DMS153 treated with DMSO at 0.1 percent for 48 hours (cell line): ENCODE results near the gene AGER.
A peak's percentile ranks its signal among the peaks of the same experiment; 100 is the strongest.
"Not testable (repeated sequence)": the region's sequence is repeated elsewhere in the genome, so short reads cannot be mapped to it uniquely, and the experiment has no call there.

ENCODE experiments used
- DNase-seq: peaks from one replicate; lab custom pipeline; 2025; ENCODE audit not compliant: unreplicated experiment; lab: John Stamatoyannopoulos, UW

Gene AGER

DNA sequence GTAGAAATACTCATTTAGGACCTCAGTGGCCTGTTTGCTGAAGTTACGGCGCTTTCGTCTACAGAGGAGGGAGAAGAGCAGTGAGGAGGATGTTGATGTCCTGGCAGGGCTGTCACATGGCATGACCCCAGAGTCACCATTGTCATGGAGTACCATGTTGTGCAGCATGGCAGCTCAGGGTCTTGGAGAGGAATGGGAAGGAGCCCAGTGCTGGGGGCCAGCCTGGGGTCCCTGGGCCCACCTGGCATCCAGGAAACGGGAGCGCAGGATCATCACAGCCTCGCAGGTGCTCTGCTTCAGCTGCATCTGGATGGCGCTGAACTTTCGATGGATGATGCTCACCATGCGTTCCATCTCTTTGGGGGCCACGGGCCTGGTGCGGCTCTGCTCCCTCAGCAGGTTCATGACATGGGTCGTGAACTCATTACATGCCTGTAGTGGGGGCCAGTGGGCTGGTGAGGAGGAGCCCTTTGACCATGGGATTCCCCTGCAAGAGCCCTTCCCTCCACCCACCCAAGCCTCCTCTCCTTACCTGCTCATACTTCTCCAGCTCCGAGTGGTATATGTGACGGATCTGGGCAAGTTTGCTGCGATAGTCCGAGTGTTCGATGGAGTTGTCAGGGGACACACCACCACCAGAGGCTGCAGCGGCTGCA, 3.8 kb upstream of the AGER start:
- DNase-seq, result not testable (repeated sequence)

- no peak for DNase-seq
Observed at GRCh38 chr6:32187009-32187709, 3.1 kb upstream of the AGER start.

DNA sequence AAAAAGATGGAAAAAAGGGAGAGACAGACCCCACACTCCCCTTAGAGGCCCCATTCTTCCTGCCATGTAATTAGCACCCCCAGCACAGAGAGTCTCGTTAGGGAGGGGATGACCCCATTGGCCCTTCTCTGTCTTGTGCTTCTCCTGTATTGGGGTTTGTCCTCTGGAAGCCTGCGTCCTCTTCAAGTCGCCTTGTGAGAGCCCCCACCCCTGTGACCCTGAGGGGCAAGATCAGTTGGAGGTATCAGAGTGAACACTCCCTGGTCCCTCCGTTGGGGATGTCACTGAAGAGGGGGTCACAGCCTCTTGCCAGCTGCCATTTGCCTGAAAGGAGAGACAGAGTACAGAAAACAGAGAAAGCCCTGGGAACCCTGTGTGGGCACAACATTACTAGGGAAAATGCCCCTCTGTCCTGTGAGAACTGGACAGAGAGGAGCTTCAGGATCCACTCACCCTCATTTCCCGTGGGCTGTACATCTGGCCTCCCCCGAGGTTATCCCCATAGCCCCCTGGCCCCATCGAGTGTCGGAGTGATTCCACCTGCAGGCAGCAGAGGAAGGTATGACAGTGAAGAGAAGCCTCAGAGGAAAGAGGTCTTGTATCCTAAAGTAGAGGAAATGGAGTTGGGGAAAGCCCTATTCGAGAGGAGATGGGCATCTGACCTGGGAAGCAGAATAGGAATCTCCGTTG, 2.2 kb upstream of the AGER start:
- not testable (repeated sequence) for DNase-seq

DNA sequence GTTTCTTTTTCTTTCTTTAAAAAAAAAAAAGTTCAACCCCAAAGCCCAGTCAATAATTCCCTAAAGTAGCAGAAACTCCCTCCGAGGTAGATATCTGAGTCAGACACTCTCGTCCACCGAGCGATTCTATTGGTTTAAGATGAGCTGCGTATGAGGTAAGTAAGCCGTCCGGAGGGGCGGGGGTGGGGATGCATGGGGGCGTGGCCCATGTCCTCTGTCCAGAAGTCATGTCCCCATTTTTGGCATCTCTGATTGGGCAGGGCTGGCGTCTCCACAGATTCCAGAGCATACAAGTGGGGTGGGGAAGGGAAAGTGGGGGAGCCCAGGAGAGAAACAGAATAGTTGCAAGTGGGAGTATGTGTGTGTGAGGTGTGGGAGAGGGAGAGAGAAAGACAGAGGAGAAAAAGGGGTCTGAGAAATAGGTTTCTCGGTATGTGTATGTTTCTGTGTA, 1.7 kb upstream of the AGER start:
- not testable (repeated sequence) for DNase-seq

- DNase-seq, result no peak
Observed at GRCh38 chr6:32183483-32184083, 470 bp downstream of the AGER start.

GRCh38 chr6:32183030-32183429, 1.0 kb downstream of the AGER start:
- no peak for DNase-seq

DNA sequence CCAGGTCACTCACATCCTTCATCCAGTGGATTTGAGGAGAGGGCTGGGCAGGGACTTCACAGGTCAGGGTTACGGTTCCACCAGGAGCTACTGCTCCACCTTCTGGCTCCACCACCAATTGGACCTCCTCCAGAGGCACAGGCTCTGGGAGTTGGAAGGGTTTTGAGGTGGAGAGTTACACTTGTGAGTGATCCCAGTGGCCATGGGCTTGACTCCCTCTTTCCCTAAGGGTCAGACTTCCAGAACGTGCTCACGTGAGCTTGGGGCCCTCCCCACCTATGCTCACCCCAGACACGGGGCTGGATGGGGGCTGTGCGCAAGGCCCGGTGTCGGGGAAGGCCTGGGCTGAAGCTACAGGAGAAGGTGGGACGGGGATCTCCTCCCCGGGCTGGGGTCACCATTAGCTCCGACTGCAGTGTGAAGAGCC, 1.5 kb downstream of the AGER start:
- DNase-seq, result no peak

DNA sequence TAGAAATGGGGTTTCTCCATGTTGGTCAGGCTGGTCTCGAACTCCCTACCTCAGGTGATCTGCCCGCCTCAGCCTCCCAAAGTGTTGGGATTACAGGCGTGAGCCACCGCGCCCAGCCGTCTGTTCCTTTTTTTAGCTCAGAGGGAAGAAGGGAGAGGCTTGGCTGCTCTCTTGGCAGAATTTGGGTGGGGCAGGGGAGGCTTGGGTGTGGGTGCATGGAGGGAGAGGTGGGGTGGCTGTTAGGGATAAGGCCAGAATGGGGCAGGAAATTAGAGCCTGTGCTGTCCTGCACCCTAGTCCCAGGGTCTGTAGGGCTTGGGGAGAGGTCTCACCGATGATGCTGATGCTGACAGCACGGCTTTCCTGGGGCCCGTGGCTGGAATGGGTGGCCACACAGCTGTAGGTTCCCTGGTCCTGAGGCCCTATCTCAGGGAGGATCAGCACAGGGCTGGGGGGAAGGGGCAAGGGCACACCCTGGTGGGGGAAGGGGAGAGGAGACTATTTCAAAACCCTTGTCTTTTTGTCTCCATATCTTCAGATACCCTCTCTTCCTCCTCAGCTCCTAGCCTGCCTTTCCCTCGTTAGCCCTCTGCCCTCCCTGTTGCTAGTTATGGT, 2.0 kb downstream of the AGER start:
- DNase-seq, result no peak

DNA sequence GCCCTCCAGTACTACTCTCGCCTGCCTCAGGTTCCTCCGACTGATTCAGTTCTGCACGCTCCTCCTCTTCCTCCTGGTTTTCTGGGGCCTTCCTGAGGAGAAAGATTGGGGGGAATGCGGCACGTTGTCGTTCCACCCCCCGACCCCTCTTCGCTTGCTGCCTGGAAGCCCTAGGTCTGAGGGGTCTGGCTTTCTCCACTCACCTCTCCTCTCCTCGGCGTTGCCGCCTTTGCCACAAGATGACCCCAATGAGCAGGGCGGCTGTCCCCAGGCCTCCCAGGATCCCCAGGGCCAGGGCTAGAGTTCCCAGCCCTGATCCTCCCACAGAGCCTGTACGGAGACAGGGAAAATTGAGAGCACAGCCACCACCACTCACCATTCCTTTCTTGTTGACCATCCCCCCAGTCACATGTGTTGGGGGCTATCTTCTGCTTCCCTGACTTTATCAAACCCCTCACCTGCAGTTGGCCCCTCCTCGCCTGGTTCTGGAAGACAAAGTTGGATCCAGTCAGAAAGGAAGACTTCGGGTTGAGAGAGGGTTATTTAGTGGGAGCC, 2.8 kb downstream of the AGER start:
- no peak for DNase-seq

GRCh38 chr6:32179766-32180405, 4.2 kb downstream of the AGER start:
- DNase-seq, result no peak

- DNase-seq, result no peak
Observed at GRCh38 chr6:32178547-32179440, 5.3 kb downstream of the AGER start.

GRCh38 chr6:32177788-32178546, 6.1 kb downstream of the AGER start, which contains the start of gene RNF5:
RNF5 (plus strand) TSS chr6:32178405; CDS start chr6:32178512, 107 bp downstream.
- peak; percentile 99 for DNase-seq

DNA sequence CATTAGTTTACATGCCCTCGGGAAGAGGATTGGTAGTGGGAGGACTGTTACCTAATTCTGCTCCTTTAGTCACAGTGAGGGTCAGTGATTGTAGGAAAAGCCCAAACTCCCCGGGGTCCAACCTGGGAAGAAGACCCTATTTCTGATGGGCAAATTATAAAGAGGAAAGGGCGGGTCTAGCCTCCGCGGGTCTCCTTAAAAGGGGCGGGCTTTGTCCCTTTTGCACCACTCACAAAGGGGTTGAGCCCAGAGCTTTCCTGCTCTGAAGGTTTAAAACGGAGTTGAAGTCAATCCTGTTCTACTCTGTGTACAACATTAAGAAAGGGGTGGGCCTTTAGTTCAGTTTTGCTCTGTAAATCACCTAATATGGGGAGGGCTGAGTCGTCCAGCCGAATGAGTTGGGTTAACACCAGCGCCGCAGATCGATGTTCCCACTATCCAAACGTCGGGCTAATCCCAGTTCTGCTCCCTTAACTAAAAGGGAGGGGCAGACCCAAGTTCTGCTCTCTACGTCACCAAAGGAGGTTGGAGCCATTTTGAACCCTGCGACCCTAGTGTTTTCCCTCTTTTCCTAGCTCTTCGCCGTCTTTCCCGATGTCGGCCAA, 6.8 kb downstream of the AGER start:
- peak; percentile 63 for DNase-seq

GRCh38 chr6:32176476-32177182, 7.4 kb downstream of the AGER start:
- no peak for DNase-seq

GRCh38 chr6:32175711-32176475, 8.2 kb downstream of the AGER start, which contains the start of gene AGPAT1:
AGPAT1 (minus strand) TSS chr6:32176084; CDS start chr6:32171496, 4,588 bp downstream.
- peak; percentile 84 for DNase-seq

DNA sequence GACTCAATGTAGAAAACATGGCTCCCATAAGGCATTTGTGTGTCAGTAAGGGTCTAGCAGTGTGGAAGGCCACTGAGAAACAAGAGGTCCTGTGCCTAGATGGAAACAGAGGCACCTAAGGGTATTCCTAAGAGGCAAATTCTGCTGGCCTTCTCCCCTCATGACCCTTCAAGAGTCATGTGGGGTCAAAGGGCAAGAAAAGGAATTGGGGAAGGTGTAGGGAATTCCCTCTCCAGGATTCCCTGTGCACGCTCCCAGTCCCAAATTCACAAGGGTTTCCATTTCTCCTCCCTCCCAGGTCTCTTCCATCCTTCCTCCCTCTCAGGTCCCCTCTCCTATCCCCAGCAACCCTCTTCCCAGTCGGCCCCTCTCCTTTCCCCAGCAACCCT, 8.7 kb downstream of the AGER start:
- no peak for DNase-seq

GRCh38 chr6:32174416-32174815, 9.6 kb downstream of the AGER start:
- no peak for DNase-seq
